OCI-LY3 (cell line): ENCODE measurements around the gene PNLIPRP1.

Source experiments
- EZH2phosphoT487 ChIP-seq: fragments of 200-600 bp; shearing (Covaris generic); IDR thresholded peaks from 2 replicates; pipeline ENCODE4 v1.6.1; 2018; ENCODE audit warnings: antibody characterized with exemption, mixed run types, low read depth
- TF ChIP-seq, protein P1 (sequence below): fragments of 200-600, 300-600 bp; sonication (generic); IDR thresholded peaks from 2 replicates; pipeline ENCODE4 v1.5.1; 2014; ENCODE audit warnings: antibody characterized with exemption, low read length, low read depth

GRCh38 chr10:116634126-116634975 is 43.6 kb downstream of the PNLIPRP1 start:
- TF ChIP-seq, protein P1, sequence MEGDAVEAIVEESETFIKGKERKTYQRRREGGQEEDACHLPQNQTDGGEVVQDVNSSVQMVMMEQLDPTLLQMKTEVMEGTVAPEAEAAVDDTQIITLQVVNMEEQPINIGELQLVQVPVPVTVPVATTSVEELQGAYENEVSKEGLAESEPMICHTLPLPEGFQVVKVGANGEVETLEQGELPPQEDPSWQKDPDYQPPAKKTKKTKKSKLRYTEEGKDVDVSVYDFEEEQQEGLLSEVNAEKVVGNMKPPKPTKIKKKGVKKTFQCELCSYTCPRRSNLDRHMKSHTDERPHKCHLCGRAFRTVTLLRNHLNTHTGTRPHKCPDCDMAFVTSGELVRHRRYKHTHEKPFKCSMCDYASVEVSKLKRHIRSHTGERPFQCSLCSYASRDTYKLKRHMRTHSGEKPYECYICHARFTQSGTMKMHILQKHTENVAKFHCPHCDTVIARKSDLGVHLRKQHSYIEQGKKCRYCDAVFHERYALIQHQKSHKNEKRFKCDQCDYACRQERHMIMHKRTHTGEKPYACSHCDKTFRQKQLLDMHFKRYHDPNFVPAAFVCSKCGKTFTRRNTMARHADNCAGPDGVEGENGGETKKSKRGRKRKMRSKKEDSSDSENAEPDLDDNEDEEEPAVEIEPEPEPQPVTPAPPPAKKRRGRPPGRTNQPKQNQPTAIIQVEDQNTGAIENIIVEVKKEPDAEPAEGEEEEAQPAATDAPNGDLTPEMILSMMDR, result no peak
- TF ChIP-seq EZH2phosphoT487, result no peak
